WTC11 (cell line): ENCODE data around the gene RAB3A. TPM values are rescaled to one million over a fixed set of nuclear protein-coding genes. Genes with fewer than 3 reads are reported as not detected.

Experiments used
- ATAC-seq: fragments of 200-7000 bp; cut with Tn5 transposase; 2 replicates; pipeline ENCODE4 v1.10.0; 2021; ENCODE audit warnings: mild to moderate bottlenecking, moderate library complexity
- CTCF ChIA-PET: fragments of 300-600 bp; sonication (Branson Sonifier 250); formaldehyde crosslinking; loops from one replicate; lab custom pipeline; 2021; ENCODE audit warnings: antibody characterized with exemption; lab: Charles Lee
- POLR2A ChIA-PET: fragments of 350-600 bp; sonication (Branson Sonifier 250); formaldehyde crosslinking; loops from one replicate; lab custom pipeline; 2021; ENCODE audit warnings: antibody characterized with exemption; lab: Charles Lee
- DNase-seq: peaks from one replicate; pipeline ENCODE4 v3.0.0; 2021; ENCODE audit warnings: low spot score
- H3K27ac Mint-ChIP-seq: 2 replicates; pipeline ENCODE4 v1.8.0; 2021; ENCODE audit warnings: mixed read lengths
- H3K27me3 Mint-ChIP-seq: 2 replicates; pipeline ENCODE4 v1.8.0; 2021; ENCODE audit warnings: low read depth, mild to moderate bottlenecking, moderate library complexity, mixed read lengths
- H3K36me3 Mint-ChIP-seq: 2 replicates; pipeline ENCODE4 v1.8.0; 2021; ENCODE audit warnings: mixed read lengths
- H3K4me1 Mint-ChIP-seq: 2 replicates; pipeline ENCODE4 v1.8.0; 2022; ENCODE audit warnings: mixed read lengths
- H3K4me3 Mint-ChIP-seq: 2 replicates; pipeline ENCODE4 v1.8.0; 2021; ENCODE audit warnings: mild to moderate bottlenecking, moderate library complexity, mixed read lengths
- H3K9me3 Mint-ChIP-seq: 2 replicates; pipeline ENCODE4 v1.8.0; 2021; ENCODE audit warnings: mixed read lengths
- ARID4B ChIP-seq: sonication (generic); formaldehyde crosslinking; IDR thresholded peaks from 2 replicates; pipeline ENCODE4 v1.8.0; 2023; ENCODE audit warnings: missing genetic modification reagents, mild to moderate bottlenecking, borderline replicate concordance
- ATF3 ChIP-seq: sonication (generic); formaldehyde crosslinking; conservative IDR thresholded peaks from 2 replicates; pipeline ENCODE4 v1.8.1; 2022; ENCODE audit warnings: mild to moderate bottlenecking, missing genetic modification reagents
- CDX4 ChIP-seq: fragments of 250-450 bp; sonication (Bioruptor Pico); IDR thresholded peaks from 2 replicates; pipeline ENCODE4 v1.9.0; 2021; ENCODE audit warnings: moderate library complexity, mild to moderate bottlenecking, inconsistent platforms, borderline replicate concordance
- CREB1 ChIP-seq: sonication (generic); formaldehyde crosslinking; IDR thresholded peaks from 2 replicates; pipeline ENCODE4 v1.8.0; 2023; ENCODE audit warnings: mild to moderate bottlenecking, missing genetic modification reagents
- FOXK1 ChIP-seq: sonication (generic); formaldehyde crosslinking; IDR thresholded peaks from 2 replicates; pipeline ENCODE4 v1.8.0; 2022; ENCODE audit warnings: mild to moderate bottlenecking, moderate library complexity, missing genetic modification reagents
- FOXP1 ChIP-seq: sonication (generic); formaldehyde crosslinking; IDR thresholded peaks from 2 replicates; pipeline ENCODE4 v1.8.0; 2022; ENCODE audit warnings: missing genetic modification reagents, mild to moderate bottlenecking, moderate library complexity, borderline replicate concordance
- FOXP4 ChIP-seq: sonication (generic); formaldehyde crosslinking; IDR thresholded peaks from 2 replicates; pipeline ENCODE4 v1.8.0; 2022; ENCODE audit warnings: mild to moderate bottlenecking, missing genetic modification reagents
- GTF2I ChIP-seq: fragments of 250-450 bp; sonication (Bioruptor Pico); conservative IDR thresholded peaks from 2 replicates; pipeline ENCODE4 v1.4.0; 2021; ENCODE audit warnings: mild to moderate bottlenecking
- IRF1 ChIP-seq: sonication (generic); formaldehyde crosslinking; IDR thresholded peaks from 2 replicates; pipeline ENCODE4 v1.8.0; 2023; ENCODE audit warnings: missing genetic modification reagents
- JUN ChIP-seq: sonication (generic); formaldehyde crosslinking; IDR thresholded peaks from 2 replicates; pipeline ENCODE4 v1.8.0; 2023; ENCODE audit warnings: mild to moderate bottlenecking, missing genetic modification reagents
- MAX ChIP-seq: sonication (generic); formaldehyde crosslinking; IDR thresholded peaks from 2 replicates; pipeline ENCODE4 v1.8.0; 2022; ENCODE audit warnings: mild to moderate bottlenecking, missing genetic modification reagents
- MXD4 ChIP-seq: fragments of 250-450 bp; sonication (Bioruptor Pico); IDR thresholded peaks from 2 replicates; pipeline ENCODE4 v1.8.0; 2021; ENCODE audit warnings: mild to moderate bottlenecking, moderate library complexity, borderline replicate concordance
- NFE2L1 ChIP-seq: sonication (generic); formaldehyde crosslinking; IDR thresholded peaks from 2 replicates; pipeline ENCODE4 v1.8.1; 2023; ENCODE audit warnings: missing genetic modification reagents
- SMAD3 ChIP-seq: sonication (generic); formaldehyde crosslinking; IDR thresholded peaks from 2 replicates; pipeline ENCODE4 v1.8.0; 2022; ENCODE audit warnings: missing genetic modification reagents, mild to moderate bottlenecking, borderline replicate concordance
- SMAD4 ChIP-seq: sonication (generic); formaldehyde crosslinking; IDR thresholded peaks from 2 replicates; pipeline ENCODE4 v1.8.0; 2022; ENCODE audit warnings: mild to moderate bottlenecking, missing genetic modification reagents
- TCF7 ChIP-seq: sonication (generic); formaldehyde crosslinking; IDR thresholded peaks from 2 replicates; pipeline ENCODE4 v1.8.0; 2022; ENCODE audit warnings: mild to moderate bottlenecking, low read depth, missing genetic modification reagents, moderate library complexity
- TEAD1 ChIP-seq: sonication (generic); formaldehyde crosslinking; IDR thresholded peaks from 2 replicates; pipeline ENCODE4 v1.8.0; 2022; ENCODE audit warnings: mild to moderate bottlenecking, missing genetic modification reagents
- USF1 ChIP-seq: sonication (generic); formaldehyde crosslinking; IDR thresholded peaks from 2 replicates; pipeline ENCODE4 v1.8.0; 2022; ENCODE audit warnings: mild to moderate bottlenecking, missing genetic modification reagents
- USF2 ChIP-seq: sonication (generic); formaldehyde crosslinking; IDR thresholded peaks from 2 replicates; pipeline ENCODE4 v1.8.1; 2023; ENCODE audit warnings: mild to moderate bottlenecking, missing genetic modification reagents, moderate library complexity
- ZBTB21 ChIP-seq: sonication (generic); formaldehyde crosslinking; IDR thresholded peaks from 2 replicates; pipeline ENCODE4 v1.8.1; 2023; ENCODE audit warnings: mild to moderate bottlenecking, missing genetic modification reagents, borderline replicate concordance
- ZMAT4 ChIP-seq: fragments of 250-450 bp; sonication (Bioruptor Pico); IDR thresholded peaks from 2 replicates; pipeline ENCODE4 v1.9.0; 2021; ENCODE audit warnings: mild to moderate bottlenecking
- ZNF219 ChIP-seq: sonication (generic); formaldehyde crosslinking; IDR thresholded peaks from 2 replicates; pipeline ENCODE4 v1.8.0; 2023; ENCODE audit warnings: missing genetic modification reagents, mild to moderate bottlenecking, borderline replicate concordance
- total RNA-seq: library from RNA; stranded (reverse); gene quantifications from 3 replicates; pipeline ENCODE4 v1.2.3, GENCODE V29; 2021

Gene RAB3A
- total RNA-seq, 1 experiment from 2014 or later: 12.2 TPM

- peaks cover 5% of the 10 kb centered on the region; the same call in 1 of the 2 replicates for H3K4me1 Mint-ChIP-seq
- CTCF ChIA-PET: interaction anchor here (0.5 to 1.4 kb wide), 6 partner anchors 15 to 126 kb away, joined by 3 to 5 read pairs (median 3); no protein-coding TSS in a partner anchor
- no peak overlapping the region for H3K27ac Mint-ChIP-seq
- H3K36me3 Mint-ChIP-seq: no peaks in the 10 kb centered on the region
- TF ChIP-seq ATF3 (CRISPR knock-in tag): no peak
- TF ChIP-seq GTF2I (CRISPR knock-in tag): peak; percentile 91
- TF ChIP-seq NFE2L1 (CRISPR knock-in tag): peak; percentile 75; the same call in 1 of the 2 replicates
- TF ChIP-seq TCF7 (CRISPR knock-in tag): peak; percentile 72; the same call in 1 of the 2 replicates
- peak; percentile 62 for TF ChIP-seq USF2 (CRISPR knock-in tag)
- no peak for TF ChIP-seq CDX4
- peak; percentile 80 for TF ChIP-seq USF1 (CRISPR knock-in tag)
- peak; percentile 71; the same call in 1 of the 2 replicates for TF ChIP-seq JUN (CRISPR knock-in tag)
- peak; percentile 66; the same call in 1 of the 2 replicates for TF ChIP-seq FOXP1
- peak; percentile 95 for TF ChIP-seq FOXK1 (CRISPR knock-in tag)
- peak; percentile 92 for TF ChIP-seq ARID4B (CRISPR knock-in tag)
- TF ChIP-seq ZNF219 (CRISPR knock-in tag): peak; percentile 80; the same call in 1 of the 2 replicates
- no peak for TF ChIP-seq MXD4 (CRISPR knock-in tag)
- TF ChIP-seq SMAD3: peak; percentile 80; the same call in 1 of the 2 replicates
- peak; percentile 93 for TF ChIP-seq MAX
- TF ChIP-seq CREB1 (CRISPR knock-in tag): 0 out of 2 replicates have a peak, but pooled peaks have one; percentile 28
- peak; percentile 93 for TF ChIP-seq FOXP4 (CRISPR knock-in tag)
- TF ChIP-seq SMAD4 (CRISPR knock-in tag): 0 out of 2 replicates have a peak, but pooled peaks have one; percentile 46
- TF ChIP-seq ZMAT4 (CRISPR knock-in tag): no peak
- no peak for TF ChIP-seq ZBTB21 (CRISPR knock-in tag)
- 0 out of 2 replicates have a peak, but pooled peaks have one; percentile 34 for TF ChIP-seq IRF1 (CRISPR knock-in tag)
- peak; percentile 85 for TF ChIP-seq TEAD1 (CRISPR knock-in tag)
- TF ChIP-seq, all 79 proteins: peak for 17
- no peaks in the 10 kb centered on the region for H3K9me3 Mint-ChIP-seq
- peak; percentile 57 for DNase-seq
- POLR2A ChIA-PET: no interaction called here
- H3K27me3 Mint-ChIP-seq: peaks cover 18% of the 10 kb centered on the region
- no peak overlapping the region for H3K4me3 Mint-ChIP-seq
- no peak; the same call in 1 of the 2 replicates for ATAC-seq
Measured at GRCh38 chr19:18239303-18239702, 35.5 kb upstream of the RAB3A start.
